ENCODE results near the gene CD52. TPM values are rescaled to one million over a fixed set of nuclear protein-coding genes. Genes with fewer than 3 reads are reported as not detected.

CD52 gene
- total and polyA plus RNA-seq, 2 of the 13 experiments (the other 11 are each of a cell fraction or from before 2014, with no cell fraction given), result 0.32 TPM; not detected in 1

GRCh38 chr1:26349188-26349876 is 31.6 kb downstream of the CD52 start:
- in situ Hi-C loops (cut with HindIII; ENCODE audit: extremely low pct_ligation_motif_present, low pct_unique_long_range_greater_than_20kb) (no loop called here), intact Hi-C loops (cut with micrococcal nuclease; ENCODE audit: unreplicated experiment) (no loop called here)
- H4K20me1 ChIP-seq (ENCODE audit: insufficient read depth, low read length), result no peaks in the 10 kb centered on the region
- no peak for FAIRE-seq
- TF ChIP-seq ZNF691 (CRISPR knock-in tag; IDR thresholded peaks at IDR 0.05; ENCODE audit: borderline replicate concordance, low read depth) (no peak), ARID5B (CRISPR knock-in tag; IDR thresholded peaks at IDR 0.05) (no peak), ZNF564 (CRISPR knock-in tag; IDR thresholded peaks at IDR 0.05) (no peak), ZBTB2 (CRISPR knock-in tag; IDR thresholded peaks at IDR 0.05; ENCODE audit: low read depth) (no peak), HOXA5 (CRISPR knock-in tag; IDR thresholded peaks at IDR 0.05) (no peak), ZUFSP (CRISPR knock-in tag; IDR thresholded peaks at IDR 0.05; ENCODE audit: borderline replicate concordance) (no peak), TOE1 (CRISPR knock-in tag; IDR thresholded peaks at IDR 0.05) (no peak), ZNF790 (CRISPR knock-in tag; IDR thresholded peaks at IDR 0.05; ENCODE audit: borderline replicate concordance) (no peak), ZNF10 (CRISPR knock-in tag; IDR thresholded peaks at IDR 0.05; ENCODE audit: borderline replicate concordance, low read depth) (no peak), HOXA7 (CRISPR knock-in tag; IDR thresholded peaks at IDR 0.05) (no peak), ZNF678 (CRISPR knock-in tag; IDR thresholded peaks at IDR 0.05) (no peak), HIVEP1 (CRISPR knock-in tag; IDR thresholded peaks at IDR 0.05) (no peak)
- no peaks in the 10 kb centered on the region for H3K9me3 ChIP-seq (ENCODE audit: low read length)
- H3K79me2 ChIP-seq (ENCODE audit: insufficient read depth, low read length), result peaks cover 5% of the 10 kb centered on the region
- no peak overlapping the region for H3K4me3 ChIP-seq (replicated peaks in 1 of 3; ENCODE audit: insufficient read depth in 1 of 3, low read depth in 2 of 3, low read length in 3 of 3)
- peaks cover 66% of the 10 kb centered on the region for H3K4me1 ChIP-seq (ENCODE audit: insufficient read depth, low read length)
- ATAC-seq, result no peak
- H3K9ac ChIP-seq (ENCODE audit: insufficient read depth, low read depth, low read length), result peak overlapping the region; percentile 16; the same call in 1 of the 2 replicates
- 99% methylated on average over 7 of the region's 7 CpGs for WGBS (ENCODE audit: low lambda C conversion rate)
- peak overlapping the region; percentile 100 for H3K27ac ChIP-seq (ENCODE audit: extremely low read length, insufficient read depth, low read length)
- H3K36me3 ChIP-seq (replicated peaks in 1 of 2; ENCODE audit: control insufficient read depth in 1 of 2, insufficient read depth in 2 of 2, low read length in 2 of 2), result no peaks in the 10 kb centered on the region
- ChIA-PET POLR2A (interaction anchor here (0.6 to 4.0 kb wide), 4 partner anchors 9 to 70 kb away, joined by 4 to 65 read pairs (median 16); partner anchors contain the start of gene SH3BGRL3), CTCF (ENCODE audit: low intra/inter-chr PET ratio, low total read pairs) (no interaction called here)
- no peak overlapping the region for H2AFZ ChIP-seq (ENCODE audit: low read length)
- H3K27me3 ChIP-seq (ENCODE audit: control insufficient read depth in 1 of 2, insufficient read depth in 2 of 2, low read length in 2 of 2), result no peaks in the 10 kb centered on the region
- BruUV-seq (replicated peaks), result no TSS peak
- DNase-seq (ENCODE audit: low spot score), result no peak
- H3K4me2 ChIP-seq (ENCODE audit: low read depth, low read length), result no peak overlapping the region

All from HepG2 (cell line).